Measurements from ENCODE around the gene LRRC18. TPM values are rescaled to one million over a fixed set of nuclear protein-coding genes. Genes with fewer than 3 reads are reported as not detected.

LRRC18 gene
- polyA plus RNA-seq, 3 donors from 2014 or later: not detected

DNA sequence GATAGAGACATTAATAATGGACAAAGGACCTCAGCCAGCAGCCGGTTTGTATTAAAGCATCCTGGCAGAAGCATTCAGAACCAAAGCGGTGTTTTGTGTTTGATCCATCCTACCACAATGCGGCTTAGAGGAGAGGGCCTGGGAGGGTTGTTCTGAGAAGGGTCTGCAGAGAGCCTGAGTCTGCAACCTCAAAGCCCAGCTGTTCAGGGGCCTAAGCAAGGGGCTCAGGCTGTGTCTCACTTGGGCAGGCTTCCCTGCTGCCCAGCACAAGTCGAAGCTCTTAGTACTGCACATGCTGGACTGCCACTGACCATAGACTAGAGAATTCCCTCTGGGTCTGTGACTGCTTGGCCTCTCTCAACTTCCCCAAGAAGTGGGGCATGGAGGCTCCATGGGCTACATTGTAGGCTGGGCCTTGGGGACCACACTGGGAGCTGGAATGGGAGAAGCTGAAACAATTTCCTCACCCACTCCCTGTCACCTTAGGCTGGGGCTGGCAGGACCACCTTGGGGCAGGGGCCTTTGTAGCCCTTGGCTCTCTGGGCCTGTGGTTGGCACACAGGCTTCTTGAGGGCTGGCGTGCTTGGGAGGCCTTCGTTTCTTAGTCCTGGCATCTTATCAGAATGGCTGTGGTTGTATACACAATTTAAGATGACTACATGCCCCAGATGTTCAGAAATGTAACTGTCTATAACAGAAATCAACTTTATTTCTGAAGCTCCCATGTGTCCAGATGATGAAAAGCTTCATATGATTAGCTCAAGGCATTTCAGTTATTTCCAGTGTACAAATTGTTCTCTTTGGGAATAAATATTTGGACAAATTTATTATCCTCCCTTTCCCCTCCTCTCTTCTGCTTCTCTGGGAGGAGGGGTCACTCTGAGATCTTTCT, 44.5 kb downstream of the LRRC18 start:
- Mint-ChIP-seq H3K27me3 (ENCODE audit: low read depth in 3 of 3) (peaks cover 0 to 4% (median 2%) of the 10 kb centered on the region in 3 donors), H3K4me1 (no peaks in the 10 kb centered on the region), H3K9me3 (no peaks in the 10 kb centered on the region), H3K4me3 (no peak overlapping the region), H3K27ac (no peak overlapping the region), H3K36me3 (no peaks in the 10 kb centered on the region)
- no peak for DNase-seq

DNA sequence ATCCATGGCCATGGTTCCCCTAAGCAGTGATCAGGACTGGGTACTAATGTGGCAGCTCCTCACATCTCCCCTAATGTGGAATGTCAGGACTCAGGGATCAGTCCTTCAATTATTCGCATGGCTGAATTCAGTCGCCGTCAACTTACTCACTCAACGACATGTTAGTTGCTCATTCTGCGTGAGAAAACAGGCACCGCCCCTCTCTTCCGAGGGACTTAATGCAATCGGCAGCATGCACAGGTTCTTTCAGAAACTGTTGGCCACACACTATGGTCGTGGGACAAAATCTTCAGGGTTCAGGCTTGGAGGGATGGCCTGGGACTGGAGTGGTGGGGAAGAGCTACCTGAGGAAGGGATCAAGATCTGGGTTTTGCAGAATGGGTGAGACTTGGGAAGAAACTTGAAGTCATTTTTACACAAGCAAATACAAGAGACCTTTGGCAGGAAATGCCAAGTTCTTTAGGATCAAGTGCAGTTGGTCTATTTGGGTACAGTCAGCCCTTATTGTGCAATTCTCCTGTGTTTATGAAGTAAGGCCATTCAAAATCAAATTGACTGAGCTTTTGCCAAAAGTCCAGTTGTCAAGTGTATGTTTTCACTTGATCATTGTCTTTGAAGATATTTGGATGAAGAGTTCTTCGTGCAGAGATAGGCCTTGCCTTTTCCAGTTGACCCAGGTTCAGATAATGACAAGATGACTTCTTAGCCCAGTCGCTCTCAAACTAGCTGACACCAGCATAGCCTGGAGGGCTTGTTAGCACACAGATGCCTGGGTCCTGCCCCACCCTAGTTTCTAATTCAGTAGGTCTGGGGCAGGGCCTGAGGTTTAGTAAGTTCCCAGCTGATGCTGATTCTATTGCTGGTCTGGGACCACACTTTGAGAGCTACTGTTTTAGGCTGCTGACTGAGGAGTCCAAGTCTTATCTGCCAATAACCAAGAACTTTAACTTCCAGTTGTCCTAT, 48.5 kb downstream of the LRRC18 start:
- Mint-ChIP-seq H3K27ac (no peak overlapping the region), H3K9me3 (no peaks in the 10 kb centered on the region), H3K4me3 (no peak overlapping the region), H3K27me3 (ENCODE audit: low read depth in 3 of 3) (peaks cover 0 to 4% (median 0%) of the 10 kb centered on the region in 3 donors), H3K36me3 (no peaks in the 10 kb centered on the region), H3K4me1 (no peaks in the 10 kb centered on the region)
- DNase-seq: no peak

DNA sequence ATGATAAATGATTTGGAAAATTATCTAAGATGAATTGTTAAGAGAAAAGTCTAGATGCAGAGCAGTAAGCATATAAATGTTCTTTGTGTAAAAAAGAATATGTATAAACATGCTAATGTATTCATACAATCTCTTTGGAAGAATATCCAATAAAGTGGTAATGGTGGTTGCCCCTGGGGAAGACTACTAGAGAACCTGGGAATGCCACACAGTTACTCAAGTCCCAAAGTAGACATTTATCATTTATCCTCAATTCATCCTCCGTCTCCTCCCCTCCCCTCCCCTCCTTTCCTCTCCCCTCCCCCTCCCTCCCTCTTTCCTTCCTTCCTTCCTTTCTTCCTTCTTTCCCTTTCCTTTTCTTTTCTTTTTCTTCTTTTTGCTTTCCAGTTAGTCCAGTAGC, 51.7 kb downstream of the LRRC18 start:
- no peaks in the 10 kb centered on the region for H3K4me1 Mint-ChIP-seq
- H3K9me3 Mint-ChIP-seq: no peaks in the 10 kb centered on the region
- H3K36me3 Mint-ChIP-seq: no peaks in the 10 kb centered on the region
- no peak for DNase-seq
- no peak overlapping the region for H3K4me3 Mint-ChIP-seq
- H3K27me3 Mint-ChIP-seq (ENCODE audit: low read depth in 3 of 3): peaks cover 0 to 4% (median 4%) of the 10 kb centered on the region in 3 donors
- H3K27ac Mint-ChIP-seq: no peak overlapping the region

DNA sequence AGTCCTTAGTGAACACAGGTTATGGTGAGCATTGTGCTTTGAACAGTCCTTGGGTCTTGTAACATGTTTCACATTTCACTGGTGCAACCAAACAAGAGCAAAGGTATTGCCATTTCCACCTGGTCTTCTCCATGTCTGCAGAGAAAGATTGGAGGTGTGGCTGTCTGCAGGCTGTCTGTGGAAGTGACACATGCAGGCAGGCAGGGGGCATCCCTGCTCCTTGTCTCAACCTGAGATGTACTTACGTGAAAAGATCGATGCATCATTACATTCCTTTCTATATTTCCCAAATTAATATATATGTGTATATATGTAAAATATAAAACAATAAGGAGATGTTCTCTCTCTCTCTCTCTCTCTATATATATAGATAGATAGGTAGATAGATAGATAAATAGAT, 54.3 kb downstream of the LRRC18 start:
- no peak overlapping the region for H3K4me3 Mint-ChIP-seq
- DNase-seq: no peak
- no peaks in the 10 kb centered on the region for H3K36me3 Mint-ChIP-seq
- H3K9me3 Mint-ChIP-seq: no peaks in the 10 kb centered on the region
- no peaks in the 10 kb centered on the region for H3K4me1 Mint-ChIP-seq
- H3K27me3 Mint-ChIP-seq (ENCODE audit: low read depth in 3 of 3): peaks cover 0 to 4% (median 0%) of the 10 kb centered on the region in 3 donors
- no peak overlapping the region for H3K27ac Mint-ChIP-seq

DNA sequence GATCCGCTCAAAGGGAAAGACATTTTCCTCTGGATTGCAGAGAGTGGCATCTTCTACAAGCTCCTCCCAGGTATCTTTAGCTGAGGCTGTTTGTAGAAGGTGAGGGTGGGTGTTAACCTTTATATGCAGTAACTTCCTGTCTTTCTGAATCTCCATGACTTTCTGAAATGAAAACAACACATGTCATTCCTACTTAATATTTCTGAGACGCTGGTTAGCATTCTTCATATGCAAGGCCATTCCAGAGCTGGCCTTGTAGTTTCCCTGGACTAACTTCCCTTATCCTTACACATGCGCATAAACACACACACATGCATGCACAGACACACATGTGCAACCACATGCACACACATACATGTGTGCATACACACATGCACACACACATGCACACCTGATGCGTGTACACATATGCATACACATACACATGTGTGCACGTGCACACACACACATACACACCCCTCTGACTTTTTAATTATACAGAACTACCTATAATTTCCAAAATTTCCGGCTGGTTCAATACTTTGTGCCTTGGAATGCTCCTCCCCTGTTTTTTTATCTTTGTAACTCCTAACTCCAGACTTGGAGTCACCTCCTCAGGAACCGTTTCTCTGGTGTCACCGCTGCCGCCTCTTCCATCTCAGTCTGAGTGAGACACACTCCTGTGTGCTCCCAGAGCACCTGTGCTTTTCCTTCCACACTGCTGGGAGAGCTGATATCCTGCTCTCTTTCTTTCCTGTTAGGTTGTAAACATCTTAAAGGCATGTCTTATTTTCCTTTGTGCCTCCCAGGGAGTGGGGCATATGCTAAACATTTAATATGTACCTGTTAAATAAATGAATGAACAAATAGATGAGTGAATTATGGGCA, 55.2 kb downstream of the LRRC18 start:
- no peak overlapping the region for H3K27ac Mint-ChIP-seq
- H3K4me3 Mint-ChIP-seq: no peak overlapping the region
- peaks cover 0 to 4% (median 0%) of the 10 kb centered on the region in 3 donors for H3K27me3 Mint-ChIP-seq (ENCODE audit: low read depth in 3 of 3)
- no peaks in the 10 kb centered on the region for H3K36me3 Mint-ChIP-seq
- no peaks in the 10 kb centered on the region for H3K9me3 Mint-ChIP-seq
- no peak for DNase-seq
- H3K4me1 Mint-ChIP-seq: no peaks in the 10 kb centered on the region

DNA sequence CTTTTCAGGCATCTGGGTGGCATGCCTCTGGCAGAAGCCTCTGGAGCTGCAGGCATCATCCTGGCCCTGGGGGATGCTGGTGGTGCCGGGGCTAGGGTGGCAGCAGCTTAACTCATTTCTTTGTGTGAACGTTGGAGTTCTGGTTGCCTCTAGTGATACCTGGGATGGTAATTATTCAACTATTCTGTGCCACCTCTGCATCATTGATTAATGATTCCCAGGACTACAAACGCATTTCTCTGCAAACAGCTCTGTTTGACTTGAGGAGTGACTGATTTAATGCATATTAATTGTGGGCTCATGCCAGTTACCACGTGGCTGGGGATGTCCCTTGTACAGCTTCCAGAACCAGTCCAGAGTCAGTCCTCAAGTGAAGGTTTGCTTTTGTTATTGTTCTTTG, 55.9 kb downstream of the LRRC18 start:
- H3K4me3 Mint-ChIP-seq: no peak overlapping the region
- no peak for DNase-seq
- peaks cover 0 to 4% (median 0%) of the 10 kb centered on the region in 3 donors for H3K27me3 Mint-ChIP-seq (ENCODE audit: low read depth in 3 of 3)
- no peaks in the 10 kb centered on the region for H3K9me3 Mint-ChIP-seq
- H3K27ac Mint-ChIP-seq: no peak overlapping the region
- H3K4me1 Mint-ChIP-seq: no peaks in the 10 kb centered on the region
- no peaks in the 10 kb centered on the region for H3K36me3 Mint-ChIP-seq

DNA sequence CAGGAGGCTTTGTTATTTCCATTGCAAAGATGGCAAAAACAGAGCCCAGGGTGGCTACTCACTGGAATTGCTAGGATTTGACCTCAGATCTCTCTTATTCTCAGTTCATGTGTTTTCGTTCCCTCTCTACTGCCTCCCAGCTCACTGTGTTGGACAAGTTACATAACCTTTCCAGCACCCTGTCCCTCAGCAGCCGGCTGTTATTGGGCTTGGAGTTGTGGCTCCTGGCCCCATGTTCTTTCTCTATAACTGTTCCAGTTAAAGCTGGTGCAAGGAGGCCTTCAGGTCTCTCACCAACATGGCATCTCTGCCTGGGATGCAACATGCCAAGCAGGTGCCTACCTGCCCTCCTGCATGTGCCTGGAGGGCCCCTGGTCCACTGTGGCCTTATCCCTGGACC, 56.8 kb downstream of the LRRC18 start:
- Mint-ChIP-seq H3K27ac (no peak overlapping the region), H3K4me3 (no peak overlapping the region), H3K9me3 (no peaks in the 10 kb centered on the region), H3K36me3 (no peaks in the 10 kb centered on the region), H3K4me1 (no peaks in the 10 kb centered on the region), H3K27me3 (ENCODE audit: low read depth in 3 of 3) (peaks cover 0 to 4% (median 2%) of the 10 kb centered on the region in 3 donors)
- DNase-seq: no peak

DNA sequence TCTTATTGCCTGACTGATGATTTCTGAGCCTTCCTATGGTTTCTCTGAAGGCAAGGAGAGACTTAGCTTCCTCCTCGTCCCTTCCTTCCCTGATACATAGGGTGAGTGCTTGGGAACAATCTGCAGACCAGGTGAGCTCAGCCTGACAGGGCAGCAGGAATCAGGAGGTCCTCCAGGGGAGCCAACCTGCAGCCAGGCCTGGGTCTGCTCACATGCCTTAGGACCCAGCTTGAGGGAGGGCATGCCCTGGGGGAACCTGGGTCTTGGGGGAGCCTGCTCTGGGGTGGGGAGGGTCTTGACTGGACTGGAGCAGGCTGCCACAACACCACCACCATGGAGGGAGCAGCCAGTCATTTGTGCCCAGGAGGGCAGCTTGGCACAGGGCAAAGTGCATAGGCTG, 57.7 kb downstream of the LRRC18 start:
- Mint-ChIP-seq H3K4me3 (no peak overlapping the region), H3K36me3 (no peaks in the 10 kb centered on the region), H3K4me1 (no peaks in the 10 kb centered on the region), H3K9me3 (no peaks in the 10 kb centered on the region), H3K27ac (no peak overlapping the region), H3K27me3 (ENCODE audit: low read depth in 3 of 3) (peaks cover 0 to 4% (median 2%) of the 10 kb centered on the region in 3 donors)
- DNase-seq: no peak

DNA sequence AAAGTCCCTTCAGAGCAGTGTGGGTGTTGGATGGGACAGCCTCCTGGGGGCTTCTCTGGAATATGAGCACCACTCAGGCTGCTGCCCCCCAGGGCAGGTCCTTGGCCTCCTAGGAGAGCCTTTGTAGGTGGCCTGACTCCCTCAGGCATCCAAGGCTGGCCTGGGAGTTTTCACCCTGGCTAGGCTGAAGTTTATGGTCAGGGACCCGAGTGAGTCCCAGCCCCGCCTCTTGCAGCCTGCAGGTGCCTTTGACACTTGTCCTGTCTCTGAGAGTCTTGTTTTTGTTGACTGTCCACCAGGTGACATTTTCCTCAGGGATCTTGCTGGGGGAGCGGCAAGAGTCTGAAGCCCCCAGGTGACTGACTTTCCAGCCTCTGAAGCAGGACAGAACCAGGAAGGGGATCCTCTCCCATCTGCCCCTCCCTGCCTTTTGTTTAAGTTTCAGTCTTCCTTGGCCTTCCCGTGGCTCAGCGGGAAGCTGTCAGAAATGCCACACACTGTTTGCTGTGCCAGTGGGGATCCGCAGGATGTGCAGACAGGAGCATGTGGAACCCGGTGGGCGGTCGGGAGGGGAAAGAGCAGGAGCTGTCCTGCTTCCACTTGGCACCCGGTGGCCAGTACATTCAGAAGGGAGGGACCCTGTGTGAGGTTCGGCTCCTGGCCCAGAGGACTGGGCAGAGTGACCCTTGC, 59.5 kb downstream of the LRRC18 start:
- DNase-seq: no peak
- Mint-ChIP-seq H3K9me3 (no peaks in the 10 kb centered on the region), H3K4me3 (no peak overlapping the region), H3K27ac (no peak overlapping the region), H3K4me1 (no peaks in the 10 kb centered on the region), H3K36me3 (no peaks in the 10 kb centered on the region), H3K27me3 (ENCODE audit: low read depth in 3 of 3) (peaks cover 0 to 4% (median 2%) of the 10 kb centered on the region in 3 donors)

DNA sequence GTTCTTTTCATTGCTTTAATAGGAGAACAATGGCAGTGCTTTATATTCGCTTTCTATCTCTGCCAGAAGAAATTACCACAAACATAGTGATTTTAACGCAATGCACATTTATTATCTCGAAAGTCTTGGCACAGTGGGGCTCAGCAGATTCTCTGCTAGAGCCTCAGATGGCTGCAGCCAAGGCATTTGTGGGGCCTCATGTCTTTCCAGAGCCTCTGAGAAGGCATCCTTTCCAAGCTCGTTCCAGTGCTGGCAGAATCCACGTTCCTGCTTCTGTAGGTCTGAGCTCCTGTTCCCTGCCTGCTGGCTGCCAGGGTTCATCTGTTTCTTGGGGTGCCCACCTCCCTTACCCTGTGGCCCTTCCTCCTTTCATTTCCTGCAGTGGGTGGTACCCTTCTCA, 60.2 kb downstream of the LRRC18 start:
- Mint-ChIP-seq H3K4me1 (no peaks in the 10 kb centered on the region), H3K27me3 (ENCODE audit: low read depth in 3 of 3) (peaks cover 0 to 4% (median 2%) of the 10 kb centered on the region in 3 donors), H3K27ac (no peak overlapping the region), H3K36me3 (no peaks in the 10 kb centered on the region), H3K9me3 (no peaks in the 10 kb centered on the region), H3K4me3 (no peak overlapping the region)
- no peak for DNase-seq

DNA sequence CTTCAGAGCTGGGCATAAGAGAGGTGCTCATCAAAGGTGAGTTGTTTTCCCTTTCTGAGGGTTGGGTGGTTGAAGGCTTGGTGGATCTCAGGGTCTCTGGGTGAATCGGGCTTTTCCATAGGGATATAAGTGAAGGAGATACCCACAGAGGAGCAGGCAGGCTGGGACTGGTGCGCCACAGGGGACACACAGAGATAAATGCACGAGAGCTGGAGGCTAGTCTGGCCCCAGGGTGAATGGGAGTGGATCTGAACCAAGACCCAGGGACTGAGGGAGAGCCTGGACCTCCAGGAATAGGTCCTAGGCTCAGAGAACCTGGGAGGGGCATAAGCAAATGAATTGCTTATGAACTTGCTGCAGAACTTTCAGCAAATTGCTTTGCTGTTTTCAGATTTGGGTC, 61.5 kb downstream of the LRRC18 start:
- Mint-ChIP-seq H3K9me3 (no peaks in the 10 kb centered on the region), H3K27ac (no peak overlapping the region), H3K27me3 (ENCODE audit: low read depth in 3 of 3) (peaks cover 0 to 2% (median 0%) of the 10 kb centered on the region in 3 donors), H3K4me3 (no peak overlapping the region), H3K36me3 (no peaks in the 10 kb centered on the region), H3K4me1 (no peaks in the 10 kb centered on the region)
- no peak for DNase-seq

DNA sequence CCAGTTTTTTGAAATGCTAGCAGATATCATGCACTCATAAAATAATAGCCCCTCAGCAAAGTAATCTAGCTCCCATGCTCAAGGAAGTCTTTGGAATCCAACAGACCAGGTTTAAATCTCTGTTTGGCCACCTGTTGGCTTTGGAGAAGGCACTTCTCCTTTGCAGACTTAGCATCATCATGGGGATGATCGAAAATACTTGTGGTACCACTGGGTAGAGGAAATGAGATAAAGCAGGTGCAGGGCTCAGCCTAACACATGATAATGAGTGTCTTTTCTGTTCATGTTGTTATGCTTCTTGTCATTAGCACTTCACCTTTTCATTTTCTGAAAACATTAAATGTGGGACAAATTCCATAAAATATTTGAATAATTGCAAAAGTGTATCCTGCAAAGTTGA, 67.4 kb downstream of the LRRC18 start:
- H3K36me3 Mint-ChIP-seq: no peaks in the 10 kb centered on the region

More for the DNA sequence above, 67.4 kb downstream of the LRRC18 start:
- Mint-ChIP-seq H3K4me1 (no peaks in the 10 kb centered on the region), H3K4me3 (no peak overlapping the region), H3K27ac (no peak overlapping the region), H3K9me3 (peaks cover 0 to 2% (median 0%) of the 10 kb centered on the region in 6 donors), H3K27me3 (ENCODE audit: low read depth in 3 of 3) (peaks cover 2 to 9% (median 9%) of the 10 kb centered on the region in 3 donors)
- DNase-seq: no peak

All from immature natural killer cell (primary cell).